Peyer's patch (tissue), 4 donors: ENCODE data around the gene TLE7. TPM values are rescaled to one million over a fixed set of nuclear protein-coding genes. Genes with fewer than 3 reads are reported as not detected.
A peak's percentile ranks its signal among the peaks of the same experiment; 100 is the strongest.

Experiments used
- DNase-seq, 3 donors: peaks; one replicate each; pipeline ENCODE4 v3.0.0-alpha.2; 2017 to 2019
- H3K27ac ChIP-seq, 4 donors: fragments of 200-600 bp; sonication (generic); one replicate each; pipeline ENCODE4 v1.5.1; 2016 to 2019
- H3K27me3 ChIP-seq, 2 donors: fragments of 200-600 bp; sonication (generic); one replicate each; pipeline ENCODE4 v1.5.1; 2019
- H3K36me3 ChIP-seq, 3 donors: fragments of 200-600 bp; sonication (generic); one replicate each; pipeline ENCODE4 v1.5.1; 2016 to 2019
- H3K4me1 ChIP-seq, 4 donors: fragments of 200-600 bp; sonication (generic); one replicate each; pipeline ENCODE4 v1.5.1; 2016 to 2019
- H3K4me3 ChIP-seq, 4 donors: fragments of 200-600 bp; sonication (generic); 1 replicate in 3 of 4; 2 replicates in 1 of 4; pipeline ENCODE4 v1.5.1; 2016 to 2019; ENCODE audit warnings: mild to moderate bottlenecking in 1 of 4
- H3K9me3 ChIP-seq, 4 donors: fragments of 200-600 bp; sonication (generic); one replicate each; pipeline ENCODE4 v1.5.1; 2016 to 2019; ENCODE audit warnings: mild to moderate bottlenecking in 1 of 4
- CTCF ChIP-seq, 6 experiments: fragments of 450-650 bp in 4 of 6; fragments of 200-600 bp in 2 of 6; sonication (generic) in 1 of 6; IDR thresholded peaks; one replicate each; pipeline ENCODE4 v1.5.1; 2017 to 2019; ENCODE audit warnings: antibody characterized with exemption in 6 of 6, mild to moderate bottlenecking in 3 of 6, moderate library complexity in 1 of 6
- POLR2A ChIP-seq, 2 donors: fragments of 450-650 bp; IDR thresholded peaks; one replicate each; pipeline ENCODE4 v1.5.1; 2017; ENCODE audit warnings: antibody characterized with exemption in 2 of 2, mild to moderate bottlenecking in 2 of 2, moderate library complexity in 2 of 2
- total RNA-seq, 4 donors: library from RNA; depleted of rRNA; stranded (reverse); fragments of >200 nt; gene quantifications; one replicate each; pipeline ENCODE4 v1.1.0, GENCODE V29; 2016

The TLE7 gene
- total RNA-seq, 4 donors from 2014 or later: not detected

- H3K27ac ChIP-seq: no peak overlapping the region
- no peaks in the 10 kb centered on the region for H3K27me3 ChIP-seq
- H3K4me3 ChIP-seq: no peak overlapping the region
- TF ChIP-seq CTCF (IDR thresholded peaks at IDR 0.05) (no peak), POLR2A (IDR thresholded peaks at IDR 0.05) (no peak)
- H3K36me3 ChIP-seq: no peaks in the 10 kb centered on the region
- H3K9me3 ChIP-seq: no peaks in the 10 kb centered on the region
- no peak for DNase-seq
- no peaks in the 10 kb centered on the region for H3K4me1 ChIP-seq
Observed at GRCh38 chr16:71426880-71427615, 14.8 kb downstream of the TLE7 start.

DNA sequence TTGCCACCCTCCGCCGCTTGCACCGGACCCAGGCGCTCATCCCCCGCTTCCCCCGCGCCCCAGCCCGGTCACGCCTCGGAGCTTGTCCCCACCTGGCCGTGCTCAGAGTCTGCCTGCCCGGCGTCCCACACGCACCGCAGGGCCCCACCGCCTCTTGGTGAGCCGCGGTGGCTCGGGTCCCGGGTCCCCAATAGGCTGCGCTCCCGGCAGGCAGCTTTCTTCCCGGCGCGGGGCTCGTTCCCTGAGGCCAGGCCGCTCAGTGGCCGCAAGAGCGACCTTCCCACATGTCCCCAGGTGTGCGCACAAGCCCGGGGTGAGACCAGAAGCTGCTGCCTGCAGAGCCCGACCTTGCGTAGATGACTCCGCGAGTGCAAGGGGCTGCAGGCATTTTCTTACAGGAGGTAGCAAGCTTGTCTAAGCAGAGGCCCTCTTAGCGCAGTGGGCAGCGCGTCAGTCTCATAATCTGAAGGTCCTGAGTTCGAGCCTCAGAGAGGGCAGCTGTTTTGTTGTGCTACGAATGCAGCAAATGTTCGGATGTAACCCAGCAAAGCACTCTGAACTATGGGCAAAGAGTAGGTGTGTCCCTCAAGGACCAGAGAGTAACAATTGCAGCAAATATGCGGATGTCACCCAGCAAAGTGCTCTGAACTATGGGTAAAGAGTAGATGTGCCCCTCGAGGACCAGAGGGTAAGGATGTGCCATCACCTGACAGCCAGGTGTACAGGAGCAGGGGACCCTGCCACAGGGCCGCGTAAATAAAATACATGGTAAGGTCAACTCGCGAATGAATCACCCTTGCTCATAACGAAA lies 15.6 kb downstream of the TLE7 start:
- Histone ChIP-seq H3K4me1 (no peaks in the 10 kb centered on the region), H3K4me3 (peak overlapping the region in 2 of 4 donors; percentile 12 to 13), H3K27ac (no peak overlapping the region), H3K36me3 (no peaks in the 10 kb centered on the region), H3K27me3 (no peaks in the 10 kb centered on the region), H3K9me3 (no peaks in the 10 kb centered on the region)
- no peak for TF ChIP-seq CTCF (IDR thresholded peaks at IDR 0.05)
- TF ChIP-seq POLR2A (IDR thresholded peaks at IDR 0.05): no peak
- DNase-seq: peak in 1 of 3 donors; percentile 72

GRCh38 chr16:71425746-71426068 lies 16.1 kb downstream of the TLE7 start:
- Histone ChIP-seq H3K36me3 (no peaks in the 10 kb centered on the region), H3K4me1 (no peaks in the 10 kb centered on the region), H3K9me3 (no peaks in the 10 kb centered on the region), H3K27ac (no peak overlapping the region), H3K27me3 (no peaks in the 10 kb centered on the region), H3K4me3 (peak overlapping the region in 2 of 4 donors; percentile 12 to 13)
- TF ChIP-seq POLR2A (IDR thresholded peaks at IDR 0.05) (no peak), CTCF (IDR thresholded peaks at IDR 0.05) (no peak)
- no peak for DNase-seq

GRCh38 chr16:71424626-71425025 lies 17.2 kb downstream of the TLE7 start:
- Histone ChIP-seq H3K4me3 (no peak overlapping the region), H3K4me1 (no peaks in the 10 kb centered on the region), H3K27me3 (no peaks in the 10 kb centered on the region), H3K9me3 (no peaks in the 10 kb centered on the region), H3K27ac (no peak overlapping the region), H3K36me3 (no peaks in the 10 kb centered on the region)
- no peak for DNase-seq
- no peak for TF ChIP-seq POLR2A (IDR thresholded peaks at IDR 0.05)
- no peak for TF ChIP-seq CTCF (IDR thresholded peaks at IDR 0.05)

DNA sequence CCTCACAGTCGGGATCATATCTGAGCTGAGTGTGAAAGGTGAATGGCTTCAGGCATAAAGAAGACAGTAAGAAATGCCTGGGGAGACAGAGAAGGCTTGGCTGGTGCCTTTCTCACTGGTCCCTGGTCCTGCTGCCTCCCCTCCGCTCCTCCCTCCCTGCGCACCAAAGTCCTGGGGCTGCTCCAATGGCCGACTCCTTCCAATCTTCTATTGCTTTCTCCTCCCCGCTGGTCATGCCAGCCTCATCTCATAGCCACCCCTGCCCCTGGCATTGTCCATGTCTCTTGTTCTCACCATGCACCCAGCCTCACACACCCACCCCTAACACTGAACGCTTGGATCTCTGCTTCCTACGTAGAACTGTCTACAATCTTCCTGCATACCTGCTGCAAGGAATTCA lies 18.0 kb downstream of the TLE7 start:
- no peaks in the 10 kb centered on the region for H3K27me3 ChIP-seq
- no peak for TF ChIP-seq POLR2A (IDR thresholded peaks at IDR 0.05)
- TF ChIP-seq CTCF (IDR thresholded peaks at IDR 0.05): no peak

More for the DNA sequence above, 18.0 kb downstream of the TLE7 start:
- H3K4me1 ChIP-seq: no peaks in the 10 kb centered on the region
- no peak overlapping the region for H3K4me3 ChIP-seq
- H3K36me3 ChIP-seq: no peaks in the 10 kb centered on the region
- no peak overlapping the region for H3K27ac ChIP-seq
- H3K9me3 ChIP-seq: no peaks in the 10 kb centered on the region
- no peak for DNase-seq
